Neural cell (in vitro differentiated cells): ENCODE data around the gene TSPAN11.

Source experiments
- EP300 ChIP-seq: fragments of 450-650 bp; conservative IDR thresholded peaks from 2 replicates; pipeline ENCODE4 v1.6.1; 2014; ENCODE audit warnings: antibody characterized with exemption, mild to moderate bottlenecking, moderate library complexity; ENCODE audit not compliant: poor library complexity, severe bottlenecking
- EZH2 ChIP-seq: fragments of 200-600, 300-800 bp; shearing (Covaris generic), sonication (generic); IDR thresholded peaks from 2 replicates; pipeline ENCODE4 v1.6.1; 2014; ENCODE audit warnings: antibody characterized with exemption, low read length, borderline replicate concordance, mild to moderate bottlenecking; ENCODE audit not compliant: insufficient read depth, poor library complexity, severe bottlenecking
- RAD21 ChIP-seq: fragments of 450-650 bp; conservative IDR thresholded peaks from 2 replicates; pipeline ENCODE4 v1.6.1; 2014; ENCODE audit warnings: antibody characterized with exemption, mild to moderate bottlenecking, moderate library complexity
- REST ChIP-seq: IDR thresholded peaks from 2 replicates; pipeline ENCODE4 v1.6.1; 2012; ENCODE audit warnings: borderline replicate concordance
- TAF1 ChIP-seq: IDR thresholded peaks from 2 replicates; pipeline ENCODE4 v1.6.1; 2012; ENCODE audit warnings: low read depth
- TF ChIP-seq, protein P1 (sequence below): fragments of 450-650 bp; IDR thresholded peaks from 2 replicates; pipeline ENCODE4 v1.5.1; 2014; ENCODE audit warnings: antibody characterized with exemption, mild to moderate bottlenecking, moderate library complexity; ENCODE audit not compliant: poor library complexity, severe bottlenecking

- TF ChIP-seq, protein P1, sequence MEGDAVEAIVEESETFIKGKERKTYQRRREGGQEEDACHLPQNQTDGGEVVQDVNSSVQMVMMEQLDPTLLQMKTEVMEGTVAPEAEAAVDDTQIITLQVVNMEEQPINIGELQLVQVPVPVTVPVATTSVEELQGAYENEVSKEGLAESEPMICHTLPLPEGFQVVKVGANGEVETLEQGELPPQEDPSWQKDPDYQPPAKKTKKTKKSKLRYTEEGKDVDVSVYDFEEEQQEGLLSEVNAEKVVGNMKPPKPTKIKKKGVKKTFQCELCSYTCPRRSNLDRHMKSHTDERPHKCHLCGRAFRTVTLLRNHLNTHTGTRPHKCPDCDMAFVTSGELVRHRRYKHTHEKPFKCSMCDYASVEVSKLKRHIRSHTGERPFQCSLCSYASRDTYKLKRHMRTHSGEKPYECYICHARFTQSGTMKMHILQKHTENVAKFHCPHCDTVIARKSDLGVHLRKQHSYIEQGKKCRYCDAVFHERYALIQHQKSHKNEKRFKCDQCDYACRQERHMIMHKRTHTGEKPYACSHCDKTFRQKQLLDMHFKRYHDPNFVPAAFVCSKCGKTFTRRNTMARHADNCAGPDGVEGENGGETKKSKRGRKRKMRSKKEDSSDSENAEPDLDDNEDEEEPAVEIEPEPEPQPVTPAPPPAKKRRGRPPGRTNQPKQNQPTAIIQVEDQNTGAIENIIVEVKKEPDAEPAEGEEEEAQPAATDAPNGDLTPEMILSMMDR = no peak
- TF ChIP-seq REST = no peak
- no peak for TF ChIP-seq RAD21
- TF ChIP-seq TAF1 = no peak
- TF ChIP-seq EP300 = no peak
- TF ChIP-seq EZH2 = no peak
Observed at GRCh38 chr12:31002361-31002725, 75.8 kb downstream of the TSPAN11 start.
